Measurements from ENCODE around the gene ZNF740.
"Not testable (repeated sequence)": the region's sequence is repeated elsewhere in the genome, so short reads cannot be mapped to it uniquely, and the experiment has no call there.

ZNF740 gene

DNA sequence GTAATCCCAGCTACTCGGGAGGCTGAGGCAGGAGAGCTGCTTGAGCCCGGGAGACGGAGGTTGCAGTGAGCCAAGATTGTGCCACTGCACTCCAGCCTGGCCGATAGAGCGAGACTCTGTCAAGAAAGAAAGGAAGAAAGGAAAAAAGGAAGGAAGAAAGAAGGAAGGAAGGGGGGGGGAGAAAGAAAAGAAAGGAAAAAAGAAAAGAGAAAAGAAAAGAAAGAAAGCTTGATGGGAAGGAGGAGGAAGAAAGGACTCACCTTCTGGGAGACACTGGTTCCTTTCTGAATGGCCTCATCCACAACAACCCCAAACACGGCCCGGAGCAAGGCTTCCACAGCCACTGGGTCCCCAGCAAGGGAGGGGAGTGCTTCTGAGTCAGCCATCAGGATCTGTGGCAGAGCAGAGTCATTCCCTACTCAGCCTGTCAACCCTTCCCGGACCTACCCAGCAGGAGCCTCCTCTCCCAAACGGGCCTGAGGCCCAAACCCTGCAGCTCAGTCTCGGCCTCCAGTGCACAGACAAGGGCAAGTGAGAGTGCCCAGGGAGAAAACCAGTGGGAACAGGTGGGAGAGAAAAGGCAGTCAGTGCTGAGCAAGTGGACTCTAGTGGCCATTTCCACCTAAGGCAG is 7.3 kb upstream of the ZNF740 start:
- no peak for DNase-seq (ENCODE audit: low read depth)

DNA sequence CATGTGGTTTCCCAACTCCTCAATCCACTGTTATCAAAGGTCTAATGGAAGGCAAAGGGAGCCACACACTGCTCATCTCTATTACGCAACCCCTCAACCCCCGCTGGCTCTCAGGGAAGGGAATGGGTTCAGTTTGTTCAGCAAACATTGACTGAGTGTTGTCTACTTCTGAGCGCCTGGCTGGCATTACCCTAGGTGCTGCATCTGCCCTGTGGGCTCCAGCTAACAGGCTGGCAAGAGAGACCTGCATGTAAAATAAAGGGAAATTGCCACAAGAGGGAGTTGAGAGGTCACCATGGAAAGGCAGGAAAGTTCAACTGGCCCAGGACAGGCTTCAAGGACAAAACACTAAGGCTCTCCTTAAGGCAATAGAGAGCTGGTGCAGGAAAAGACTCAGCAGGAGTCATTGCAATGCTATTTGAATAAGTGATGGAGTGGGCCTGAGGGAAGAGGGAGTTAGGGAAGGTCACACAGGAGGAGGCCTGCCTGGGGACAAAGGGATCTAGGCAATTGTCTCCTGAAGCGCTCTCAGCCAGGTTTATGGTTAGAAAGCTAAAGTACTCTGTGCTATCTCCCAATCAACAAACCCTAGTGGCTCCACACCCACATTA is 5.5 kb upstream of the ZNF740 start:
- DNase-seq (ENCODE audit: low read depth): no peak

- DNase-seq (ENCODE audit: low read depth): no peak
Observed at GRCh38 chr12:53176750-53177149, 3.8 kb upstream of the ZNF740 start.

DNA sequence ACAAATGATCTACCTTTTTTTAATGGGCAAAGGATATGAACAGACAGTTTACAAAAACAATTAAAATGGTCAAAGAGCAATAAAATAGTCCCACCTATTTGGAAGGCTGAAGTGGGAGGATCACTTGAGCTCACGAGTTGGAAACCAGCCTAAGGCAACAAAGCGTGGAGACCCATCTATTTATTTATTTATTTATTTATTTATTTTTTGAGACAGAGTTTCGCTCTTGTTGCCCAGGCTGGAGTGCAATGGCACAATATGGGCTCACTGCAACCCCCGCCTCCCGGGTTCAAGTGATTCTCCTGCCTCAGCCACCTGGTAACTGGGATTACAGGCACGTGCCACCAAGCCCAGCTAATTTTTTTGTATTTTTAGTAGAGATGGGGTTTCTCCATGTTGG is 3.1 kb upstream of the ZNF740 start:
- DNase-seq (ENCODE audit: low read depth): not testable (repeated sequence)

- not testable (repeated sequence) for DNase-seq (ENCODE audit: low read depth)
Observed at GRCh38 chr12:53178803-53179202, 1.7 kb upstream of the ZNF740 start.

DNA sequence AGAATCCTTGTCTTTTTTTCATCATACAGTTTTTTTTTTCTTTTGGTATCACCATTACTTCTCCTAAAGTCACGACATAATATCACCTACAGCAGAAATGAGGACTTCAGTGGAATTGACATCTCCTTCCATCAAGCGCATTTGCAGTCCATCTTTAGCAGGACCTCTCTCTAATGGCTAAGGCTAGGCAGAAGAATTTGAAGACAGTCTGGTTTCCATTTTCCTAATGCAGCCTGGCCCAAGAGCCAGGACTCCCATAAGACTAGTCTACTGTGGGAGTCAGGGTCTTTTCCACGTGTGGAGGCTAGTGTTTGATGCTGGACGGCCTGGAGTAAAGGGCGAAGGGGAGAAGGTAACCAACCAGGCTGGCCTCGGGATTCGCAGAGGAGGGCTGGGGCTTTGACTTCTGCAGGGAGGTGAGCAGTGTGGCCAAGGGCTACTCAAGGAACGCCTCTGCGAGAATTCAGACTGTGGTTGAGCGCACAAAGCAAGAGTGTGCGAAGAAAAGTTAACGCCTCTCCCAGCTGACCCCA is 769 bp upstream of the ZNF740 start:
- DNase-seq (ENCODE audit: low read depth): no peak

GRCh38 chr12:53180931-53181645 is 566 bp downstream of the ZNF740 start:
- peak; percentile 17 for DNase-seq (ENCODE audit: low read depth)

DNA sequence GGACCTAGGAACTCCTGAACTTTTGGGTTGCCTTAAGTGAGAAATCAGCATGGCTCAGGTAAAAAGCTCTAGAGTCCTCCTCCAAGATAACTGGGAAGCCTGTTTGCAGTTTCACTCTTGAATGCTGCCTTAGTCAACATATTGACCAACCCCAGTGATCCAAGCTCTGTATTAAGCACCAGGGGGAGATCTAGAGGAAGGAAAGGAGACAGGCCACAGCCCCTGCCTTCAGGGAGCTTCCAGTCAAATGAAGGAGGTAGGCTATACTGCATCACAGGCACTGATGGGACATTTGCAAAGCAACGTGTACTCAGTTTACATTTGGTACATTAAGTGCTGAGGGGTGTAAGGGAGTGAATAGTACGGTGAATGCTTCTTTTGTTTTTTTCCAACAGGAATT is 1.4 kb downstream of the ZNF740 start:
- no peak for DNase-seq (ENCODE audit: low read depth)

DNA sequence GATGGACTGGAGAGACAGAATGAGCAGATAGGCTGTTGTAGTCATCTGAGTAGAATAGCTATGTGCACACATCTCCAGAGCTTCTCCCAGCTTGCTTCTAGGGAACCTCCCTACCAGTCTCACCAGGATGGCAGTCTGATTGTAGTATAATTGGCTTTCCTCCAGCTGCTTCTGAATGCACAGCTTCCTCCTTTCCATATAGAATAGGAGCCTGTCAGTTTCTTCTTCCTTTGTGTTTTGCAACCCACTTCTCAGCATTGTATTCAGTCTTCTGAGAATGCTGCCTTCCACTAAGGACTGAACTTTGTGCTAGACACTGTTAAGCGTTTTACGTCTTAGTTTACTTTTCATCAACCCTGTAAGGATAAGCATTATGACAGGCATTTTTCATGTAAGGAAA is 2.4 kb downstream of the ZNF740 start:
- DNase-seq (ENCODE audit: low read depth): no peak

DNA sequence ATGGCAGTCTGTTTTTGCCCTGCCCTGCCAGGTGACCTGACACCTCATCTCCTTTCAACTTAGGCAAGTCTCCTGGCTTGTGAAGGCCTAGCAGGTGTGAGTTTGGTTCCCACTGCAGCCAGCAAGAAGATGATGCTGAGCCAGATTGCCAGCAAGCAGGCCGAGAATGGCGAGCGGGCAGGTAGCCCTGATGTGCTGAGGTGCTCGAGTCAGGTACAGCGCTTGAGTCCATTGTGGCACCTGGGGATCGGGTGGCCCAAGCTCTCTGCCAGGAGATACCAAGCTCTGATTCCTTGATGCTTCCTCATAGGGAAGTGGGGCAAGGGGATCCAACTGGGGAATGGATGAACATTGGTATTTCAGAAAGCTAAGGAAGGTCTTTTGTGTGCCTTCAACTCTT is 4.3 kb downstream of the ZNF740 start:
- no peak for DNase-seq (ENCODE audit: low read depth)

DNA sequence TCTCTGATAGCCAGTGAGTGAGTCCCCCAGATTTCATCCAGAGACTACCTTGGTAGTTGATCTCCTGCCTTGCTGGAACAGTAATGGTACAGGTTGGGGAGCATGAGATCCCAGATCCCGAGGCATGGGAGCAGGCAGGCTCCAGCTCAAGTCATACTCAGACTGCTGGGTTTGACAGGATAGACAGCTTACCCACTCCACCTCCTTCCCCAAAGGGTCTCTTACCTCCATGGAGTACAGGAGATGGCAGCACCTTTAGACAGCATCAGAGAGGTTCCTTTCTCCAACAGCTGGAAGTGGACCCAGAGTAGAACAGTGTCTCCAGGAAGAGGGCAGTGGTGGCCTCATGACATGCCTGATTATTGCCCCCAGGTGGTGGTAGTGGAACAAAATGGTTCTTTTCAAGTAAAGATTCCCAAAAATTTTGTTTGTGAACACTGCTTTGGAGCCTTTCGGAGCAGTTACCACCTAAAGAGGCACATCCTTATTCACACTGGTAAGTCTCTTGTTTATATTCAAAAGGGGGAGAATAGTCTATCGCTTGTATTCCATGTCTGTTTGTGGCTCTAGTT is 5.1 kb downstream of the ZNF740 start:
- DNase-seq (ENCODE audit: low read depth): no peak

GRCh38 chr12:53186745-53187144 is 6.2 kb downstream of the ZNF740 start:
- no peak for DNase-seq (ENCODE audit: low read depth)

DNA sequence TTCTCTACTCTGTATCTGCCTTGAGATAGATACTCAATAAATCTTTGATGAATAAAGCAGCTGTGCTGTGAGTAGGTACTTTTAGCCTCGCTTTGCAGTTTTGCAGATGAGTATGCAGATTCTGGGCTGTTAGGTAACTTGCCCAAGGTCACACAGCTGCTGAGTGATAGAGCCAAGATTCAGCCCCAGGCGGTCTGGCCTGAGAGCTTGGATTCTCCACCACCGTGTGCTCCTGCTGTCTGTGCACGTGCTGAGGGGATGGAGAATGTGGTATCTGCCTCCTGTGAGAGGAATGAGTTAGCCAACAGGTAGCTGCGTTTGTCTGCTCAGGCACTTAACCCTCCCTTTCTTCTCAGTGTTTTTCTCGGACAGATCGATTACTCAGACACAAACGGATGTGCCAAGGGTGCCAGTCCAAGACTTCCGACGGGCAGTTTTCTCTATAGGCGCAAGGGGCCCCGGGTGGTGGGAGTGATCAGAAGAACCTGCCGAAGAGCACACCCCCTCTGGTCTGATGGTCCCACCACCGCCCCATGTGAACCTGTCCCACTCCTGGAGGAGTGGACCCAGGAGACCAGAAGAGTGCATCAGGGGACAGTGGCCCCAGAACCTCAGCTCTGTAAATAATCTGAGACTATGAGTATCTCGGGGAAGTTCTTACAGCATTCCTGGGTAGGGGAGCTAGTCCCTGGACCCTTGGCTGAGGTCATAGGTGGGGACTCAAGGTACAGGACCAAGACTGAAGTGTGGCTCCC is 6.8 kb downstream of the ZNF740 start:
- no peak for DNase-seq (ENCODE audit: low read depth)

DNA sequence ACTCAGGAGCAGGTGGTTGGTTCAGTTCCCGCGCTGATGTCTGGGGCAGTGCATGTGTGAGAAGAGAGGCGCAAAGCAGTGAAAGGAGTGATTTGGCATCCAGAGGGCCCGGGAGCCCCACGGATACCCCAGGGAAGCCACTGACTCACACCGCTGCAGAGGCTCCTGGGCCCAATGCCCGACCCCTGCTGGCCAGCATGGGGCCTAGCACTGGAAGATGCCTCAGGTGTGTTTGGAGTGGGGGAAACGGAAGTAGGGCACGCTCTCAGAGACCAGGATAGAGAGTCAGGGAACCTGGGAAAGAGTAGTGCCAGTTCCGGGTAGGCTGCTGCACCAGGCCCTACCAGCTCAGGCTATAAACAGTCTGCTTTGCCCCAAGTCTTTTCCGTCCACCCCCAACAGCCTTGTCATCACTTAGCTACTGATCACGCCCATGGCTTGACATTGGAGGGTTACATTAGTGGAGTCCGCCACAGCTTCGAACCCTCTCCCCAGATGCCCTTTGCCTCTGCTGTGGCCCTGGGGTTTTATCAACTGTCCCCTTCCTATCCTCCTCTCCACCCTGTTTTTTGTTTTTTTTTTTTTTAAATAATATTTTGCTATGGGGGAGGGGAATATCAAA is 9.7 kb downstream of the ZNF740 start:
- DNase-seq (ENCODE audit: low read depth): no peak

GRCh38 chr12:53191096-53191884 is 10.8 kb downstream of the ZNF740 start:
- no peak for DNase-seq (ENCODE audit: low read depth)

DNA sequence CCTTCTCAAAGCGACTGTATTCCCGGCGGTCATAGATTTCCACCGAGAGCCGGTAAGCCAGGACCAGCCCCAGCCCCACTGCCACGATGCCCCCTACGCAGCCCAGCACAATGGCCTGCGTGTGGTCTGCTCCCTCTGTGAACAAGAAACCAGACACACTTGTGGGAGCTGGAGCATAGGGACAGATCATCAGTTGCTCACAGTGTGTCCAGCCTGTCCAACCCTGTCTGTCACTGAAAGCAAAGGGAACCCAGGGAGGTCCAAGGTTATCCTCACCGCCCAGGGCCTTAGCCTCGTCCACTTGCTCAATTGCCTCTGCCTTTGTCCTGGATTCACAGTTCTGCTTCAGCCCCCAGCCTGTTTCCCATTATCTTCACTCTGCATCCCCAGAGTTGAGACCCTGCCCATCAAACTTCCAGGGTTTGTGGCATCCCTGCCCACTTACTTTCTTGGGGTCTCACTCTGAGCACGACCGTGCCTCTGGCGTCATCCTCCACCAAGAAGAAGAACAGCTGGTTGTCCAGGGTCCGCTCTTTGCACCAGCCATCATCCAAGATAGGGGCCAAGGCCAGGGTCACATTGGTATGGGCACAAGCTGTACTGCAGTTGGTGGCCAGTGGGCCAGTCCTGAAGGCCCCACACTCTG is 11.5 kb downstream of the ZNF740 start:
- no peak for DNase-seq (ENCODE audit: low read depth)

DNA sequence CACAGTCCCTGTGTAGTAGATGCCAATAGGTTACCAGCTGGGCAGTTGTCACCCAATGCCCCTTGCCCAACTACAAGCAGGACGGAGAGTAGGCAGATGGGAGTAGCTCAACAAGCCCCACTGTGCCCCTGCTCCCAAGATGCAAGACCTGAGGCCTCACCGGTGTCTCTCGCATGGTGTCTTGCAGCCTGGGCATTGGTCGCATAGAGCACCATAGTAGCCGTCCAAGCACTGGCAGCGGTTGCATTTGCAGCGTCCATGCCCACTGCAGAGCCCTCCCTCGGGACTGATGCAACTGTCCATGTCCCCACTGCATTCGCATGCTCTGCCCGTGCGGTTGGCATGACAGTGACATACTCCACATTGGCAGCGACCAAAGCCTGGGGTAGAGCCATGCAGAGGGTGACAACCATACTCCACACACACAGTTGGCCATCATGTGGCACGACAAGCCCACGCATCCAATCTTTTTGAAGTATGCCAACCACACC is 12.1 kb downstream of the ZNF740 start:
- no peak for DNase-seq (ENCODE audit: low read depth)

- DNase-seq (ENCODE audit: low read depth): no peak
Observed at GRCh38 chr12:53193040-53193439, 12.5 kb downstream of the ZNF740 start.

GRCh38 chr12:53193985-53194716 is 13.6 kb downstream of the ZNF740 start:
- no peak for DNase-seq (ENCODE audit: low read depth)
